GM23338 (cell line): Measurements from ENCODE around the gene TRIO. TPM values are rescaled to one million over a fixed set of nuclear protein-coding genes. Genes with fewer than 3 reads are reported as not detected.

Source experiments
- ATAC-seq: fragments of 200-7000 bp; cut with Tn5 transposase; 3 replicates; pipeline ENCODE4 v1.9.1; 2020
- DNase-seq: peaks from one replicate; pipeline ENCODE4 v3.0.0-alpha.2; 2015; ENCODE audit warnings: low spot score
- H2AFZ ChIP-seq: fragments of 200-600 bp; sonication (generic); 2 replicates; pipeline ENCODE4 v1.8.0; 2016; ENCODE audit warnings: antibody characterized with exemption, mild to moderate bottlenecking, moderate library complexity
- H3F3A ChIP-seq: fragments of 200-600 bp; sonication (generic); replicated peaks from 2 replicates; pipeline ENCODE4 v1.8.0; 2017; ENCODE audit warnings: antibody characterized with exemption, mixed run types, low read depth
- H3K27ac ChIP-seq: fragments of 200-600 bp; sonication (generic); 2 replicates; pipeline ENCODE4 v1.6.1; 2016; ENCODE audit warnings: low read depth
- H3K27me3 ChIP-seq: fragments of 200-600 bp; sonication (generic); 2 replicates; pipeline ENCODE4 v1.8.0; 2016; ENCODE audit warnings: mild to moderate bottlenecking, mixed run types, moderate library complexity; ENCODE audit not compliant: insufficient read depth
- H3K36me3 ChIP-seq: fragments of 200-600 bp; sonication (generic); 2 replicates; pipeline ENCODE4 v1.8.0; 2016; ENCODE audit warnings: mild to moderate bottlenecking; ENCODE audit not compliant: insufficient read depth
- H3K4me1 ChIP-seq: fragments of 200-600 bp; sonication (generic); 2 replicates; pipeline ENCODE4 v1.8.0; 2016; ENCODE audit warnings: mild to moderate bottlenecking, moderate library complexity; ENCODE audit not compliant: insufficient read depth
- H3K4me2 ChIP-seq: fragments of 200-600 bp; sonication (generic); 2 replicates; pipeline ENCODE4 v1.7.1; 2017; ENCODE audit warnings: mixed run types
- H3K4me3 ChIP-seq: fragments of 200-600 bp; sonication (generic); 2 replicates; pipeline ENCODE4 v1.6.1; 2016; ENCODE audit warnings: mixed run types
- H3K79me2 ChIP-seq: fragments of 200-600 bp; sonication (generic); replicated peaks from 2 replicates; pipeline ENCODE4 v1.8.0; 2017; ENCODE audit warnings: mild to moderate bottlenecking; ENCODE audit not compliant: insufficient read depth
- H3K9me2 ChIP-seq: fragments of 200-600 bp; sonication (generic); 2 replicates; pipeline ENCODE4 v1.8.0; 2017; ENCODE audit not compliant: insufficient read depth
- H4K20me1 ChIP-seq: fragments of 200-600 bp; sonication (generic); replicated peaks from 2 replicates; pipeline ENCODE4 v1.8.0; 2017; ENCODE audit warnings: mild to moderate bottlenecking; ENCODE audit not compliant: insufficient read depth
- H3K27ac Mint-ChIP-seq: 2 replicates; pipeline ENCODE4 v1.8.0; 2020; ENCODE audit warnings: inconsistent platforms, mild to moderate bottlenecking, moderate library complexity, mixed read lengths
- H3K27me3 Mint-ChIP-seq: 3 replicates; pipeline ENCODE4 v1.8.0; 2022; ENCODE audit warnings: low read depth, mild to moderate bottlenecking, moderate library complexity, mixed read lengths, inconsistent platforms; ENCODE audit not compliant: insufficient read depth, poor library complexity
- H3K36me3 Mint-ChIP-seq: 3 replicates; pipeline ENCODE4 v1.8.0; 2021; ENCODE audit warnings: low read depth, mild to moderate bottlenecking, inconsistent platforms, moderate library complexity, mixed read lengths
- H3K4me1 Mint-ChIP-seq: 3 replicates; pipeline ENCODE4 v1.8.0; 2020; ENCODE audit warnings: mild to moderate bottlenecking, inconsistent platforms, mixed read lengths
- H3K4me3 Mint-ChIP-seq: 3 replicates; pipeline ENCODE4 v1.8.0; 2021; ENCODE audit warnings: moderate library complexity, mild to moderate bottlenecking, inconsistent platforms, mixed read lengths
- H3K9me3 Mint-ChIP-seq: 3 replicates; pipeline ENCODE4 v1.8.0; 2020; ENCODE audit warnings: moderate library complexity, mild to moderate bottlenecking, inconsistent platforms, mixed read lengths
- CREB1 ChIP-seq: fragments of 250-450 bp; sonication (Bioruptor Pico); IDR thresholded peaks from 2 replicates; pipeline ENCODE4 v1.5.0; 2020; ENCODE audit warnings: low read depth, mild to moderate bottlenecking, moderate library complexity
- CTCF ChIP-seq, 2 experiments: fragments of 200-600 bp in 1 of 2; sonication (generic) in 1 of 2; conservative IDR thresholded peaks; 2 replicates each; pipeline versions ENCODE4 v1.5.1 to v1.6.1; 2016 to 2017; ENCODE audit warnings: antibody characterized with exemption in 2 of 2, low read depth in 2 of 2, mild to moderate bottlenecking in 2 of 2, moderate library complexity in 1 of 2
- ETS1 ChIP-seq: IDR thresholded peaks from 2 replicates; pipeline ENCODE4 v1.6.1; 2016; ENCODE audit warnings: antibody characterized with exemption
- EZH2phosphoT487 ChIP-seq: fragments of 200-600 bp; sonication (generic); IDR thresholded peaks from one replicate; pipeline ENCODE4 v1.8.1; 2018; ENCODE audit warnings: antibody characterized with exemption; ENCODE audit not compliant: unreplicated experiment
- NANOG ChIP-seq: IDR thresholded peaks from 2 replicates; pipeline ENCODE4 v1.6.1; 2016; ENCODE audit warnings: antibody characterized with exemption, borderline replicate concordance
- POLR2AphosphoS5 ChIP-seq: IDR thresholded peaks from 2 replicates; pipeline ENCODE4 v1.6.1; 2016; ENCODE audit warnings: antibody characterized with exemption, low read depth
- STAT1 ChIP-seq: IDR thresholded peaks from one replicate; pipeline ENCODE4 v1.6.1; 2016; ENCODE audit warnings: antibody characterized with exemption; ENCODE audit not compliant: unreplicated experiment
- ZNF114 ChIP-seq: fragments of 250-450 bp; sonication (Bioruptor Pico); IDR thresholded peaks from 2 replicates; pipeline ENCODE4 v1.5.0; 2020; ENCODE audit warnings: mild to moderate bottlenecking, moderate library complexity
- ZNF331 ChIP-seq: fragments of 250-450 bp; sonication (Bioruptor Pico); IDR thresholded peaks from 2 replicates; pipeline ENCODE4 v1.5.0; 2020; ENCODE audit warnings: low read depth, mild to moderate bottlenecking, moderate library complexity
- polyA plus RNA-seq: library from polyadenylated mRNA; unstranded; fragments of >200 nt; fragmentation: Nextera tagmentation; extraction: Ambion mirVana; gene quantifications from 2 replicates; pipeline ENCODE4 v1.2.1, GENCODE V29; 2016
- total RNA-seq: library from RNA; depleted of rRNA; stranded (reverse); fragments of >200 nt; shearing (Covaris generic); gene quantifications from 2 replicates; pipeline ENCODE4 v1.2.3, GENCODE V29; 2014

The TRIO gene
- total and polyA plus RNA-seq, 2 experiments from 2014 or later: 13.8 to 113 TPM

GRCh38 chr5:14503681-14504331 is 360.7 kb downstream of the TRIO start:
- H3F3A ChIP-seq: no peaks in the 10 kb centered on the region
- no peak overlapping the region for H3K27ac ChIP-seq
- DNase-seq: no peak
- Mint-ChIP-seq H3K27me3 (peaks cover 20% of the 10 kb centered on the region), H3K36me3 (peaks cover 23% of the 10 kb centered on the region), H3K4me3 (no peak overlapping the region), H3K9me3 (no peaks in the 10 kb centered on the region), H3K4me1 (no peaks in the 10 kb centered on the region), H3K27ac (no peak overlapping the region)
- no peak overlapping the region for H3K4me2 ChIP-seq
- H3K9me2 ChIP-seq: no peaks in the 10 kb centered on the region
- H3K27me3 ChIP-seq: no peaks in the 10 kb centered on the region
- no peak overlapping the region for H2AFZ ChIP-seq
- H3K4me1 ChIP-seq: no peaks in the 10 kb centered on the region
- H3K4me3 ChIP-seq: no peak overlapping the region
- H3K36me3 ChIP-seq: peaks cover 8% of the 10 kb centered on the region; the same call in 1 of the 2 replicates
- TF ChIP-seq NANOG: no peak
- ATAC-seq: no peak
- no peaks in the 10 kb centered on the region for H3K79me2 ChIP-seq
- H4K20me1 ChIP-seq: no peaks in the 10 kb centered on the region

- no peak for DNase-seq
- no peaks in the 10 kb centered on the region for H4K20me1 ChIP-seq
- H3K4me3 Mint-ChIP-seq: no peak overlapping the region
- H3K4me3 ChIP-seq: no peak overlapping the region
- no peak overlapping the region for H2AFZ ChIP-seq
- no peaks in the 10 kb centered on the region for H3K9me3 Mint-ChIP-seq
- H3K36me3 ChIP-seq: peaks cover 8% of the 10 kb centered on the region; the same call in 1 of the 2 replicates
- H3K79me2 ChIP-seq: no peaks in the 10 kb centered on the region
- no peak for TF ChIP-seq POLR2AphosphoS5
- no peak for TF ChIP-seq EZH2phosphoT487
- no peak for TF ChIP-seq CREB1 (CRISPR knock-in tag)
- no peak for TF ChIP-seq STAT1
- no peak for TF ChIP-seq ZNF331 (CRISPR knock-in tag)
- TF ChIP-seq ETS1: no peak
- no peak for TF ChIP-seq CTCF (conservative IDR thresholded peaks at IDR 0.05; ENCODE audit: low read depth in 2 of 2)
- TF ChIP-seq ZNF114 (CRISPR knock-in tag): no peak
- H3K27me3 Mint-ChIP-seq: peaks cover 20% of the 10 kb centered on the region
- H3K4me2 ChIP-seq: no peak overlapping the region
- ATAC-seq: no peak
- no peaks in the 10 kb centered on the region for H3K4me1 Mint-ChIP-seq
- no peak overlapping the region for H3K27ac ChIP-seq
- no peaks in the 10 kb centered on the region for H3K27me3 ChIP-seq
- no peaks in the 10 kb centered on the region for H3K9me2 ChIP-seq
- no peaks in the 10 kb centered on the region for H3F3A ChIP-seq
- peaks cover 22% of the 10 kb centered on the region for H3K36me3 Mint-ChIP-seq
- 0 out of 2 replicates have a peak overlapping the region, but pooled peaks have one; percentile 36 for H3K27ac Mint-ChIP-seq
- no peaks in the 10 kb centered on the region for H3K4me1 ChIP-seq
Observed at GRCh38 chr5:14504332-14504727, 361.2 kb downstream of the TRIO start.
